Measurements from ENCODE around the gene GPR141. TPM values are rescaled to one million over a fixed set of nuclear protein-coding genes. Genes with fewer than 3 reads are reported as not detected.

GPR141 gene
- total and polyA plus RNA-seq, 9 of the 15 experiments (the other 6 are each of a cell fraction or from before 2014, with no cell fraction given) = not detected

- no peak overlapping the region for H3K9ac ChIP-seq (ENCODE audit: insufficient read depth in 1 of 2, low read depth in 2 of 2, low read length in 2 of 2)
- DNase-seq (ENCODE audit: extremely low read depth in 1 of 4, low spot score in 3 of 4) (no peak), ATAC-seq (no peak), FAIRE-seq (no peak)
- H3K27ac ChIP-seq (ENCODE audit: extremely low read depth, low read depth, low read length) = no peak overlapping the region
- no peaks in the 10 kb centered on the region for H3K79me2 ChIP-seq (ENCODE audit: control insufficient read depth, insufficient read depth, low read length)
- no peaks in the 10 kb centered on the region; a peak in 2 of 5 replicates for H3K4me1 ChIP-seq (replicated peaks in 1 of 2; ENCODE audit: control insufficient read depth in 2 of 2, insufficient read depth in 2 of 2, low read length in 2 of 2)
- peak overlapping the region; percentile 28; the same call in 1 of the 2 replicates for H2AFZ ChIP-seq (ENCODE audit: low read depth, low read length)
- in situ Hi-C loops (cut with MboI) (no loop called here), intact Hi-C loops (cut with micrococcal nuclease) (no loop called here)
- BruUV-seq (replicated peaks) = no TSS peak
- WGBS (ENCODE audit: insufficient coverage, low coverage, missing lambda C conversion rate) = 3% methylated on average over 6 of the region's 6 CpGs
- no peaks in the 10 kb centered on the region for H3K9me1 ChIP-seq (ENCODE audit: control insufficient read depth, insufficient read depth, low read length)
- ChIA-PET CTCF (ENCODE audit: low intra/inter-chr PET ratio) (no interaction called here), POLR2A (interaction anchor here (1.2 kb wide), 1 partner anchor 8 kb away, joined by 4 read pairs; no protein-coding TSS in a partner anchor)
- no peaks in the 10 kb centered on the region for H4K20me1 ChIP-seq (replicated peaks; ENCODE audit: control insufficient read depth, insufficient read depth, low read length)
- H3K4me2 ChIP-seq (ENCODE audit: insufficient read depth, low read length) = no peak overlapping the region
- H3K9me3 ChIP-seq (replicated peaks; ENCODE audit: control insufficient read depth, insufficient read depth, low read depth, low read length) = no peaks in the 10 kb centered on the region
- no peaks in the 10 kb centered on the region for H3K27me3 ChIP-seq (ENCODE audit: control insufficient read depth in 2 of 2, insufficient read depth in 2 of 2, low read length in 2 of 2)
- H3K36me3 ChIP-seq (ENCODE audit: control insufficient read depth, insufficient read depth, low read length) = no peaks in the 10 kb centered on the region
- H3K4me3 ChIP-seq = no peak overlapping the region
- TF ChIP-seq ZNF140 (CRISPR knock-in tag; IDR thresholded peaks at IDR 0.05) (no peak), ETS1 (conservative IDR thresholded peaks at IDR 0.05; ENCODE audit: control insufficient read depth, low read depth, low read length) (no peak), ZNF277 (CRISPR knock-in tag; IDR thresholded peaks at IDR 0.05; ENCODE audit: borderline replicate concordance) (no peak), SRSF1 (IDR thresholded peaks at IDR 0.05; ENCODE audit: low read depth, low read length) (no peak), MGA (IDR thresholded peaks at IDR 0.05) (no peak), HES1 (IDR thresholded peaks at IDR 0.05; ENCODE audit: low read depth) (no peak)
These were observed 82.4 kb downstream of the GPR141 start for GRCh38 chr7:37765872-37766525.

Measured in K562 (cell line).